Right hindlimb (tissue), 1 donor: ENCODE measurements around the gene UMODL1.

Source experiments
- DNase-seq: peaks from one replicate; pipeline ENCODE4 v3.0.0-alpha.2; 2018

Gene UMODL1

GRCh38 chr21:42154237-42155044 lies 83.3 kb downstream of the UMODL1 start:
- DNase-seq: peak; percentile 66

- DNase-seq: no peak
Observed at GRCh38 chr21:42155045-42155855, 84.1 kb downstream of the UMODL1 start.

GRCh38 chr21:42156690-42157605 lies 85.8 kb downstream of the UMODL1 start:
- peak; percentile 81 for DNase-seq

GRCh38 chr21:42157606-42158310 lies 86.6 kb downstream of the UMODL1 start:
- DNase-seq: no peak

GRCh38 chr21:42158846-42159245 lies 87.7 kb downstream of the UMODL1 start:
- no peak for DNase-seq

- no peak for DNase-seq
Observed at GRCh38 chr21:42159560-42160110, 88.5 kb downstream of the UMODL1 start.

GRCh38 chr21:42160111-42160721 lies 89.1 kb downstream of the UMODL1 start:
- DNase-seq: no peak

- DNase-seq: no peak
Observed at GRCh38 chr21:42160765-42161164, 89.6 kb downstream of the UMODL1 start.

- no peak for DNase-seq
Observed at GRCh38 chr21:42161401-42161955, 90.4 kb downstream of the UMODL1 start.

- DNase-seq: peak; percentile 17
Observed at GRCh38 chr21:42161956-42162681, 91.0 kb downstream of the UMODL1 start.

- DNase-seq: peak; percentile 12
Observed at GRCh38 chr21:42162831-42163510, 91.9 kb downstream of the UMODL1 start.

GRCh38 chr21:42163511-42163863 lies 92.4 kb downstream of the UMODL1 start:
- peak; percentile 15 for DNase-seq

GRCh38 chr21:42164064-42164789 lies 93.1 kb downstream of the UMODL1 start:
- DNase-seq: peak; percentile 30

- no peak for DNase-seq
Observed at GRCh38 chr21:42164818-42165217, 93.7 kb downstream of the UMODL1 start.

- no peak for DNase-seq
Observed at GRCh38 chr21:42165901-42166300, 94.8 kb downstream of the UMODL1 start.

GRCh38 chr21:42169758-42170157 lies 98.6 kb downstream of the UMODL1 start:
- no peak for DNase-seq

- peak; percentile 19 for DNase-seq
Observed at GRCh38 chr21:42171091-42172053, 100.3 kb downstream of the UMODL1 start.
